ENCODE measurements around the gene RNF215.

The RNF215 gene

GRCh38 chr22:30423301-30423958 lies 36.2 kb upstream of the RNF215 start:
- POLR2A ChIA-PET: interaction anchor here (0.6 to 5.9 kb wide), 23 partner anchors 9 to 227 kb away, joined by 3 to 85 read pairs (median 4); partner anchors contain the start of genes CCDC157, RNF215, SEC14L2 and SF3A1
- DNase-seq (ENCODE audit: extremely low spot score): no peak
- TF ChIP-seq FOXA1 (IDR thresholded peaks at IDR 0.05): no peak
- no peak for TF ChIP-seq ZNF384 (IDR thresholded peaks at IDR 0.05)
- TF ChIP-seq SUZ12 (IDR thresholded peaks at IDR 0.05): no peak
- peak; percentile 83 for TF ChIP-seq L3MBTL2 (conservative IDR thresholded peaks at IDR 0.05)
- TF ChIP-seq LEF1 (IDR thresholded peaks at IDR 0.05; ENCODE audit: borderline replicate concordance): no peak
- TF ChIP-seq SP1 (IDR thresholded peaks at IDR 0.05): no peak
- TF ChIP-seq TARDBP (IDR thresholded peaks at IDR 0.05): no peak
- no peak for TF ChIP-seq BHLHE40 (IDR thresholded peaks at IDR 0.05; ENCODE audit: borderline replicate concordance)
- no peak for TF ChIP-seq FOXM1 (IDR thresholded peaks at IDR 0.05; ENCODE audit: borderline replicate concordance)
- TF ChIP-seq ELF4 (IDR thresholded peaks at IDR 0.05): peak; percentile 36; the same call in 1 of the 2 replicates
- TF ChIP-seq PKNOX1 (IDR thresholded peaks at IDR 0.05): no peak
- TF ChIP-seq NFRKB (IDR thresholded peaks at IDR 0.05): no peak
- CTCF ChIA-PET: interaction anchor here (0.6 to 1.7 kb wide), 10 partner anchors 9 to 136 kb away, joined by 3 to 7 read pairs (median 4); partner anchors contain the start of genes CCDC157, SEC14L2 and SF3A1

- POLR2A ChIA-PET: interaction anchor here (0.6 to 5.9 kb wide), 18 partner anchors 8 to 169 kb away, joined by 3 to 85 read pairs (median 6); partner anchors contain the start of genes CCDC157, PES1, RNF215 and SEC14L2
- no peak for DNase-seq (ENCODE audit: extremely low spot score)
- CTCF ChIA-PET: interaction anchor here (0.6 to 1.3 kb wide), 3 partner anchors 14 to 20 kb away, joined by 3 to 4 read pairs (median 3); no protein-coding TSS in a partner anchor
- TF ChIP-seq L3MBTL2 (conservative IDR thresholded peaks at IDR 0.05) (no peak), PKNOX1 (IDR thresholded peaks at IDR 0.05) (no peak), FOXM1 (IDR thresholded peaks at IDR 0.05; ENCODE audit: borderline replicate concordance) (no peak), FOXK2 (IDR thresholded peaks at IDR 0.05) (no peak), CTBP1 (IDR thresholded peaks at IDR 0.05; ENCODE audit: borderline replicate concordance) (no peak), ELF4 (IDR thresholded peaks at IDR 0.05) (no peak), ARNT (IDR thresholded peaks at IDR 0.05) (no peak), LEF1 (IDR thresholded peaks at IDR 0.05; ENCODE audit: borderline replicate concordance) (no peak), SUZ12 (IDR thresholded peaks at IDR 0.05) (no peak), BHLHE40 (IDR thresholded peaks at IDR 0.05; ENCODE audit: borderline replicate concordance) (no peak), FOXA1 (IDR thresholded peaks at IDR 0.05) (no peak), TARDBP (IDR thresholded peaks at IDR 0.05) (no peak), NFRKB (IDR thresholded peaks at IDR 0.05) (no peak)
Observed at GRCh38 chr22:30422481-30423300, 35.5 kb upstream of the RNF215 start.

GRCh38 chr22:30421695-30422480 lies 34.7 kb upstream of the RNF215 start:
- TF ChIP-seq SP1 (IDR thresholded peaks at IDR 0.05) (no peak), ZNF384 (IDR thresholded peaks at IDR 0.05) (no peak), PKNOX1 (IDR thresholded peaks at IDR 0.05) (peak; percentile 61)
- POLR2A ChIA-PET: interaction anchor here (0.6 to 5.9 kb wide), 11 partner anchors 9 to 170 kb away, joined by 3 to 85 read pairs (median 4); partner anchors contain the start of genes CCDC157, PES1, RNF215 and SEC14L2
- no peak for DNase-seq (ENCODE audit: extremely low spot score)
- CTCF ChIA-PET: no interaction called here

GRCh38 chr22:30420347-30421125 lies 33.3 kb upstream of the RNF215 start:
- ChIA-PET CTCF (no interaction called here), POLR2A (no interaction called here)

More at GRCh38 chr22:30420347-30421125, 33.3 kb upstream of the RNF215 start:
- TF ChIP-seq ARNT (IDR thresholded peaks at IDR 0.05): no peak
- TF ChIP-seq TARDBP (IDR thresholded peaks at IDR 0.05): no peak
- no peak for TF ChIP-seq SP1 (IDR thresholded peaks at IDR 0.05)
- TF ChIP-seq ELF4 (IDR thresholded peaks at IDR 0.05): no peak
- TF ChIP-seq SUZ12 (IDR thresholded peaks at IDR 0.05): no peak
- TF ChIP-seq CTBP1 (IDR thresholded peaks at IDR 0.05; ENCODE audit: borderline replicate concordance): no peak
- no peak for TF ChIP-seq ZNF384 (IDR thresholded peaks at IDR 0.05)
- TF ChIP-seq FOXA1 (IDR thresholded peaks at IDR 0.05): no peak
- TF ChIP-seq BHLHE40 (IDR thresholded peaks at IDR 0.05; ENCODE audit: borderline replicate concordance): no peak
- TF ChIP-seq L3MBTL2 (conservative IDR thresholded peaks at IDR 0.05): no peak
- TF ChIP-seq FOXM1 (IDR thresholded peaks at IDR 0.05; ENCODE audit: borderline replicate concordance): no peak
- TF ChIP-seq PKNOX1 (IDR thresholded peaks at IDR 0.05): no peak
- TF ChIP-seq FOXK2 (IDR thresholded peaks at IDR 0.05): no peak
- DNase-seq (ENCODE audit: extremely low spot score): no peak

Measured in HEK293T (cell line).